ENCODE results near the gene PCDH9. TPM values are rescaled to one million over a fixed set of nuclear protein-coding genes. Genes with fewer than 3 reads are reported as not detected.

The PCDH9 gene
- total RNA-seq, 1 donor from 2014 or later = 14.7 TPM

DNA sequence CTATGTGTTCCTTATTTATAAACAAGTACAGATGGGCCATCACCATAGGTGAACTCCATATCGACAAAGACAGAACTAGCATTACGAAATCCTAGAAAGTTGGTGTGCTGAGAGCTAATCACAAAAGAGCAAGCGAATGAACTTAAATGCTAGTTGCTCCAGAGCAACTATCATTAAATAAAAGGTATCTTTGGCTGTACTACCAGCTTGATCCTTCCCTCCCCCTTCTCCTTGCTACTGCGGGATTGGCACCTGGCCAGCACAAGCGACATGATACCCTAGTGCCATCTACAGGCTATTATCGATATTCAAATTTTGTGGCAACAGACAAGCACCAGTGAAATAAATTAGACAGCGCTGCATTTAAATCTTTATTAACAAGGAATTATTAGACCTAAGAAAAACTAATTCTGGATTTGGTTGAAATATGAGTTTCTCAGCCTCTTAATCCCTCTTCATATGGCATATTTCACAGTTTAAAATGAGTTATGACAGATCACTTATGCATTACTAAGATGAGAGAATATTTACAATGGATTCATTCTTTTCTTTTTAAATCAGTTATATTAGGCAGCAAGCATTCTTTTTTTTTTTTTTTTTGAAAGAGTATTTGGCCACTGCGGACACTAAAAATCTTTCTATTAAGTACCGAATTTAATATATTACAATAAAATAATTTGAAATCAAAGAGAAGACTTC, 5.8 kb downstream of the PCDH9 start:
- H3K36me3 ChIP-seq = no peaks in the 10 kb centered on the region
- DNase-seq = peak; percentile 73
- H3K4me1 ChIP-seq = peaks cover 70% of the 10 kb centered on the region
- H3K27me3 ChIP-seq (ENCODE audit: low read depth) = no peaks in the 10 kb centered on the region
- H3K9me3 ChIP-seq (replicated peaks) = no peaks in the 10 kb centered on the region
- H3K4me3 ChIP-seq = peak overlapping the region; percentile 87
- intact Hi-C loops (cut with micrococcal nuclease) = no loop called here
- peak overlapping the region; percentile 37 for H3K27ac ChIP-seq (replicated peaks)
- TF ChIP-seq CTCF (IDR thresholded peaks at IDR 0.05; ENCODE audit: borderline replicate concordance) = peak; percentile 81

DNA sequence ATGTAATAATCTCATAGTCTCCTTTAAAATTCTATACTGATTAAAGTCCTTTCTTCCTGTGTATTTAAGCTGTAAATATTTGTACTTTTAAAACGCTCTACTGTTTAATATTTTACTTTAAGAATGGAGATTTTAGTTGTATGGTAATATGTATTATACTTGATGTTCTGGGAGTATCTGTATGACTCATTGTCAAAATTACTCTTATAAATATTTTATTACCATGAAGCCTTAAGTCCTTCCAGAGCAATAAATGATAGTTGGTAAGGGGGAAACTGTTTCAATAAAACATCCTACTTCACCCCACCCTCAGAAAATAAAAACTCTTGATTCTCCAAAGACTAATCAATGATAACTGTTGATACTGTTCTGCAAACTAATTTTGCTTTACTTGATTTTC, 6.4 kb downstream of the PCDH9 start:
- DNase-seq = no peak
- Histone ChIP-seq H3K27ac (replicated peaks) (peak overlapping the region; percentile 29), H3K27me3 (ENCODE audit: low read depth) (no peaks in the 10 kb centered on the region), H3K4me1 (peaks cover 64% of the 10 kb centered on the region), H3K9me3 (replicated peaks) (no peaks in the 10 kb centered on the region), H3K36me3 (no peaks in the 10 kb centered on the region), H3K4me3 (peak overlapping the region; percentile 87)
- TF ChIP-seq CTCF (IDR thresholded peaks at IDR 0.05; ENCODE audit: borderline replicate concordance) = no peak
- intact Hi-C loops (cut with micrococcal nuclease) = no loop called here

- no peaks in the 10 kb centered on the region for H3K36me3 ChIP-seq
- H3K4me1 ChIP-seq = peaks cover 61% of the 10 kb centered on the region
- TF ChIP-seq CTCF (IDR thresholded peaks at IDR 0.05; ENCODE audit: borderline replicate concordance) = no peak
- H3K4me3 ChIP-seq = peak overlapping the region; percentile 87
- no peaks in the 10 kb centered on the region for H3K27me3 ChIP-seq (ENCODE audit: low read depth)
- DNase-seq = no peak
- H3K9me3 ChIP-seq (replicated peaks) = no peaks in the 10 kb centered on the region
- intact Hi-C loops (cut with micrococcal nuclease) = no loop called here
- H3K27ac ChIP-seq (replicated peaks) = no peak overlapping the region
Measured at GRCh38 chr13:67223024-67223423, 7.1 kb downstream of the PCDH9 start.

DNA sequence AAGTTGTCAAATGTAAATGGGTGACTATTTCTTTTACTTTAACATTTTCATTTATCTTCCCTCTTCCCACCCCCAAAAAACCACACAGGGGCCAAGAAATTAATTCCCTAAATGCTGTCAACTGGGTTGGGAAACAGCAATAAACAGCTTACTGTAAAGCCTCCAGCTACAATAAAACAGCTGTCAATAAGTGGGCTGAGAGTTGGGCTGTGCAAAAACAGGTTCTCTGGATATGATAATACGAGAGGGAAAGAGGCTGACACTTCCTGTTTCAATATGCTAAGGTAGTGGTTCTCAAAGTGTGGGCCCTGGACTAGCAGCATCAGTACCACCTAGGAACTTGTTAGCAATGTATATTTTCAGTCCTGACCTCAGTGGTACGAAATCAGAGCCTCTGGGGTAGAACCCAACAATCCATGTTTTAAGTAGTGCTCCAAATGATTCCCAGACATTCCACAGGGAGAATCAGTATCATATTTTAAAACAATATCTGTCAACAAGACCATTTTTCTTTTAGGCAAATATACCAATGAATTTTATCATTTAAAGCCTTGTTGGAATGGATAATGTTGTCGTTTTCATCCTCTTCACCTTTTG, 8.4 kb downstream of the PCDH9 start:
- no peak for DNase-seq
- intact Hi-C loops (cut with micrococcal nuclease) = no loop called here
- peak overlapping the region; percentile 37 for H3K4me3 ChIP-seq
- H3K9me3 ChIP-seq (replicated peaks) = no peaks in the 10 kb centered on the region
- no peaks in the 10 kb centered on the region for H3K36me3 ChIP-seq
- H3K27ac ChIP-seq (replicated peaks) = no peak overlapping the region
- TF ChIP-seq CTCF (IDR thresholded peaks at IDR 0.05; ENCODE audit: borderline replicate concordance) = no peak
- no peaks in the 10 kb centered on the region for H3K27me3 ChIP-seq (ENCODE audit: low read depth)
- peaks cover 60% of the 10 kb centered on the region for H3K4me1 ChIP-seq

DNA sequence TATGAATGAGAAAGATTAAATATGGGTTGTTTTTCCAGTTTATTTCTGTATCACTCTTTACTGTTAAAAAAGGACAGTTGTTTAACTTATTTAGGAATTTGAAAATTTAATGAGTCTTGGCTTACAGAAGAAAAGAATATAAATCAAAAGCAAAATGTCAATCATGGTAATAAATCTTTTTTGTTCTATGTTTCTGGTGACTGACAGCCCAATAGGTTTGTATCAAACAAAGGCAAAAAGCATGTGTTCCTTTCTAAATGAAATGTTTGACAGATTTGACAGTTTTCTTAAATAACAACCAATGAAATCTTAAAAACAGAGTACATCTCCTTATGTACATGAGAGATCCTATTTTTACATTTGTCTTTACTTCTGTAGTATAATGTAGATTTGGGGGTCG, 11.0 kb downstream of the PCDH9 start:
- Histone ChIP-seq H3K9me3 (replicated peaks) (no peaks in the 10 kb centered on the region), H3K36me3 (no peaks in the 10 kb centered on the region), H3K4me3 (no peak overlapping the region), H3K4me1 (peaks cover 40% of the 10 kb centered on the region), H3K27me3 (ENCODE audit: low read depth) (no peaks in the 10 kb centered on the region), H3K27ac (replicated peaks) (no peak overlapping the region)
- TF ChIP-seq CTCF (IDR thresholded peaks at IDR 0.05; ENCODE audit: borderline replicate concordance) = no peak
- no peak for DNase-seq
- intact Hi-C loops (cut with micrococcal nuclease) = no loop called here
